ENCODE measurements around the gene TRPM2.

TRPM2 gene

GRCh38 chr21:44485254-44485793 lies 131.9 kb downstream of the TRPM2 start:
- no peak for DNase-seq (ENCODE audit: low spot score)

- no peak for DNase-seq (ENCODE audit: low spot score)
Measured at GRCh38 chr21:44485796-44486195, 132.4 kb downstream of the TRPM2 start.

GRCh38 chr21:44486302-44486701 lies 132.9 kb downstream of the TRPM2 start:
- DNase-seq (ENCODE audit: low spot score) = no peak

GRCh38 chr21:44487831-44488230 lies 134.4 kb downstream of the TRPM2 start:
- DNase-seq (ENCODE audit: low spot score) = no peak

DNA sequence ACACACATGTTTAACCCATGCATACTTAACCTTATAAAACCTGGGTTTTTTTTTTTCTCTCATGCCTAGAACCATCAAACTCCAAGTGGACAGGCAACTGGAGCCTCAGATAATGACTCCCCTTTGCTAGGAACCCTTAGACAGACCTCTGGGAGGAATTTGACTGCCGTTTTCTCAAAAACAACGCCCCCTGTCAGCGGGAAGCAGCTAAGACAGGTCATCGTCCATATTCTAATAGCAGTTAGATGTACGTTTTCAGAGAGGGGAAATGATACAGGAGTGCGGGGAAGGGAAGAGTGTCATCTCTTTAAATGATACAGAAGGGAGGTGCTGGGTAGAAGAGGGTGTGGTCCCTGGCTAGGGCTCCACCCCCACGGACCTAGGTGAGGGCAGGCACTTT lies 136.5 kb downstream of the TRPM2 start:
- no peak for DNase-seq (ENCODE audit: low spot score)

- no peak for DNase-seq (ENCODE audit: low spot score)
Measured at GRCh38 chr21:44490405-44490804, 137.0 kb downstream of the TRPM2 start.

DNA sequence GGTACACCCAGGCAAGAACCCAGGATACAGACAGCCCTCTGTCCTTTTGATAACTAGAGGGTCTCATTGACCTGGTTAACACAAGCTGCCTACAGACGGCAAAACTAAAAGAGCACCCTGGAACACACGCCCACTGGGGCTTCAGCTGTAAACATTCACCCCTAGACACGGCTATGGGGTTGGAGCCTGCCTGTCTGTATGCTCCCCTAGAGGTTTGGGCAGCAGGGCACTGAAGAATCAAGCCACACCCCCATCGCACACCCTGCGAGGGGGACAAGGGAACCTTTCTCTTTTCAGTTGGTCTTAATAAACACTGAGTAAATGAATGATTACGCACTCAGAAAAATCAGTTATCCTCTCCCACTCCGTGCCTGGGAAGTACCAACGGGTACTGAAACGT lies 137.4 kb downstream of the TRPM2 start:
- no peak for DNase-seq (ENCODE audit: low spot score)
